Stimulated activated CD4-positive, alpha-beta T cell treated with anti-CD3 and anti-CD28 coated beads, TNF-alpha, amount 100 ng/mL, for 1 hour (primary cell): Measurements from ENCODE around the gene DOCK6.
"Not testable (repeated sequence)": the region's sequence is repeated elsewhere in the genome, so short reads cannot be mapped to it uniquely, and the experiment has no call there.

Experiments
- DNase-seq, 3 donors: peaks; one replicate each; pipeline ENCODE4 v3.0.0-alpha.2; 2020; ENCODE audit warnings: low read depth in 3 of 3, low spot score in 1 of 3

DOCK6 gene

GRCh38 chr19:11199517-11199916 lies 62.8 kb downstream of the DOCK6 start:
- DNase-seq = no peak

GRCh38 chr19:11198769-11199424 lies 63.4 kb downstream of the DOCK6 start:
- no peak for DNase-seq

- DNase-seq = no peak
These were observed 64.2 kb downstream of the DOCK6 start for GRCh38 chr19:11198175-11198534.

GRCh38 chr19:11197291-11198174 lies 64.8 kb downstream of the DOCK6 start, which contains the start of gene KANK2:
Gene KANK2 (minus strand): TSS chr19:11197545. CDS start chr19:11194511, 3,034 bp downstream.
- peak; percentile 32 to 72 (median 46) for DNase-seq

- no peak for DNase-seq
These were observed 65.7 kb downstream of the DOCK6 start for GRCh38 chr19:11196406-11197287.

GRCh38 chr19:11195681-11196080 lies 66.6 kb downstream of the DOCK6 start:
- DNase-seq = no peak

- DNase-seq = no peak
These were observed 67.4 kb downstream of the DOCK6 start for GRCh38 chr19:11194656-11195558.

- DNase-seq = no peak
These were observed 68.2 kb downstream of the DOCK6 start for GRCh38 chr19:11194173-11194572.

- no peak for DNase-seq
These were observed 69.1 kb downstream of the DOCK6 start for GRCh38 chr19:11192957-11193939.

- DNase-seq = no peak
These were observed 70.4 kb downstream of the DOCK6 start for GRCh38 chr19:11191934-11192333.

- DNase-seq = no peak
These were observed 71.0 kb downstream of the DOCK6 start for GRCh38 chr19:11191273-11191755.

GRCh38 chr19:11190501-11190900 lies 71.8 kb downstream of the DOCK6 start:
- no peak for DNase-seq

- DNase-seq = no peak
These were observed 74.9 kb downstream of the DOCK6 start for GRCh38 chr19:11187441-11187840.

- DNase-seq = no peak
These were observed 79.3 kb downstream of the DOCK6 start for GRCh38 chr19:11182994-11183393.

GRCh38 chr19:11181488-11181887 lies 80.8 kb downstream of the DOCK6 start:
- no peak for DNase-seq

GRCh38 chr19:11180975-11181374 lies 81.3 kb downstream of the DOCK6 start:
- DNase-seq = not testable (repeated sequence)

GRCh38 chr19:11180346-11180745 lies 82.0 kb downstream of the DOCK6 start:
- no peak for DNase-seq

- no peak for DNase-seq
These were observed 82.5 kb downstream of the DOCK6 start for GRCh38 chr19:11179716-11180297.

GRCh38 chr19:11179145-11179465 lies 83.2 kb downstream of the DOCK6 start:
- DNase-seq = not testable (repeated sequence)
